Measurements from ENCODE around the gene MARS1. TPM values are rescaled to one million over a fixed set of nuclear protein-coding genes. Genes with fewer than 3 reads are reported as not detected.

The MARS1 gene
- total and polyA plus RNA-seq, 2 experiments from 2014 or later: 117 to 147 TPM

- peaks cover 44% of the 10 kb centered on the region for H3K27me3 ChIP-seq
Observed at GRCh38 chr12:57470970-57471656, 16.8 kb upstream of the MARS1 start.

DNA sequence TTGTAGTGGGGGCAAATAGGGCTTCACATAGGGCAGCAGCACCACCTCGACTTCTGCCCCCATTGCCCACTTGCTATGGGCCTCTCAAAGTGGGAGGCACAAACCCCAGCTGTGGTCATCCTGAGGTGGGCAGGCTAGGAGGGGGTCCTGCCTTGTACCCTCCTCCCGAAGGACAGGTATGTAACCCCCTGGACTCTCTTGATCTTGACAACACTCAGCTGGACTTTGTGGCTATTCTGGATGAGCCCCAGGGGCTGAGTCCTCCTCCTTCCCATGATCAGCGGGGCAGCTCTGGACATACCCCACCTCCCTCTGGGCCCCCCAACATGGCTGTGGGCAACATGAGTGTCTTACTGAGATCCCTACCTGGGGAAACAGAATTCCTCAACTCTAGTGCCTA is 16.2 kb upstream of the MARS1 start:
- Histone ChIP-seq H4K20me1 (ENCODE audit: insufficient read depth, poor library complexity, severe bottlenecking) (no peaks in the 10 kb centered on the region), H3K9me2 (replicated peaks; ENCODE audit: insufficient read depth) (no peaks in the 10 kb centered on the region), H3K4me1 (ENCODE audit: insufficient read depth) (peaks cover 17% of the 10 kb centered on the region), H2AFZ (no peak overlapping the region), H3K36me3 (replicated peaks; ENCODE audit: insufficient read depth, low read depth) (no peaks in the 10 kb centered on the region), H3K9me3 (ENCODE audit: low read depth) (no peaks in the 10 kb centered on the region), H3K4me3 (no peak overlapping the region), H3K4me2 (no peak overlapping the region), H3K27me3 (peaks cover 50% of the 10 kb centered on the region), H3K27ac (no peak overlapping the region), H3K79me2 (no peaks in the 10 kb centered on the region)
- TF ChIP-seq EZH2 (IDR thresholded peaks at IDR 0.05; ENCODE audit: borderline replicate concordance) (no peak), EZH2phosphoT487 (IDR thresholded peaks at IDR 0.05; ENCODE audit: low read depth, severe bottlenecking, unreplicated experiment) (no peak)
- TF ChIP-seq, protein P1, sequence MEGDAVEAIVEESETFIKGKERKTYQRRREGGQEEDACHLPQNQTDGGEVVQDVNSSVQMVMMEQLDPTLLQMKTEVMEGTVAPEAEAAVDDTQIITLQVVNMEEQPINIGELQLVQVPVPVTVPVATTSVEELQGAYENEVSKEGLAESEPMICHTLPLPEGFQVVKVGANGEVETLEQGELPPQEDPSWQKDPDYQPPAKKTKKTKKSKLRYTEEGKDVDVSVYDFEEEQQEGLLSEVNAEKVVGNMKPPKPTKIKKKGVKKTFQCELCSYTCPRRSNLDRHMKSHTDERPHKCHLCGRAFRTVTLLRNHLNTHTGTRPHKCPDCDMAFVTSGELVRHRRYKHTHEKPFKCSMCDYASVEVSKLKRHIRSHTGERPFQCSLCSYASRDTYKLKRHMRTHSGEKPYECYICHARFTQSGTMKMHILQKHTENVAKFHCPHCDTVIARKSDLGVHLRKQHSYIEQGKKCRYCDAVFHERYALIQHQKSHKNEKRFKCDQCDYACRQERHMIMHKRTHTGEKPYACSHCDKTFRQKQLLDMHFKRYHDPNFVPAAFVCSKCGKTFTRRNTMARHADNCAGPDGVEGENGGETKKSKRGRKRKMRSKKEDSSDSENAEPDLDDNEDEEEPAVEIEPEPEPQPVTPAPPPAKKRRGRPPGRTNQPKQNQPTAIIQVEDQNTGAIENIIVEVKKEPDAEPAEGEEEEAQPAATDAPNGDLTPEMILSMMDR (IDR thresholded peaks at IDR 0.05; ENCODE audit: poor library complexity): no peak
- DNase-seq (ENCODE audit: low spot score): no peak
- 89% methylated on average over 3 of the region's 3 CpGs for WGBS (ENCODE audit: low lambda C conversion rate, missing lambda C conversion rate)

More at GRCh38 chr12:57470970-57471656, 16.8 kb upstream of the MARS1 start:
- H3K27ac ChIP-seq: no peak overlapping the region
- no peaks in the 10 kb centered on the region for H3K9me3 ChIP-seq (ENCODE audit: low read depth)
- no peaks in the 10 kb centered on the region for H3K36me3 ChIP-seq (replicated peaks; ENCODE audit: insufficient read depth, low read depth)
- H2AFZ ChIP-seq: no peak overlapping the region
- no peaks in the 10 kb centered on the region for H4K20me1 ChIP-seq (ENCODE audit: insufficient read depth, poor library complexity, severe bottlenecking)
- no peak overlapping the region for H3K4me2 ChIP-seq
- TF ChIP-seq, protein P1 (IDR thresholded peaks at IDR 0.05; ENCODE audit: poor library complexity): no peak
- TF ChIP-seq EZH2phosphoT487 (IDR thresholded peaks at IDR 0.05; ENCODE audit: low read depth, severe bottlenecking, unreplicated experiment): no peak
- no peak for TF ChIP-seq EZH2 (IDR thresholded peaks at IDR 0.05; ENCODE audit: borderline replicate concordance)
- H3K4me3 ChIP-seq: no peak overlapping the region
- H3K4me1 ChIP-seq (ENCODE audit: insufficient read depth): peaks cover 15% of the 10 kb centered on the region
- WGBS (ENCODE audit: low lambda C conversion rate, missing lambda C conversion rate): 91% methylated on average over 3 of the region's 4 CpGs
- no peaks in the 10 kb centered on the region for H3K9me2 ChIP-seq (replicated peaks; ENCODE audit: insufficient read depth)
- H3K79me2 ChIP-seq: no peaks in the 10 kb centered on the region
- DNase-seq (ENCODE audit: low spot score): no peak

- H3K4me1 ChIP-seq (ENCODE audit: insufficient read depth): peaks cover 17% of the 10 kb centered on the region
- no peaks in the 10 kb centered on the region for H3K79me2 ChIP-seq
- H3K27ac ChIP-seq: no peak overlapping the region
- no peak for DNase-seq (ENCODE audit: low spot score)
- H4K20me1 ChIP-seq (ENCODE audit: insufficient read depth, poor library complexity, severe bottlenecking): no peaks in the 10 kb centered on the region
- TF ChIP-seq EZH2phosphoT487 (IDR thresholded peaks at IDR 0.05; ENCODE audit: low read depth, severe bottlenecking, unreplicated experiment): no peak
- H3K36me3 ChIP-seq (replicated peaks; ENCODE audit: insufficient read depth, low read depth): no peaks in the 10 kb centered on the region
- H3K4me3 ChIP-seq: no peak overlapping the region
- no peak overlapping the region for H3K4me2 ChIP-seq
- no peaks in the 10 kb centered on the region for H3K9me3 ChIP-seq (ENCODE audit: low read depth)
- WGBS (ENCODE audit: low lambda C conversion rate, missing lambda C conversion rate): 94% methylated on average over 3 of the region's 3 CpGs
- H3K9me2 ChIP-seq (replicated peaks; ENCODE audit: insufficient read depth): no peaks in the 10 kb centered on the region
- peaks cover 57% of the 10 kb centered on the region for H3K27me3 ChIP-seq
- H2AFZ ChIP-seq: no peak overlapping the region
Observed at GRCh38 chr12:57472391-57472790, 15.5 kb upstream of the MARS1 start.

- TF ChIP-seq EZH2 (IDR thresholded peaks at IDR 0.05; ENCODE audit: borderline replicate concordance) (no peak), EZH2phosphoT487 (IDR thresholded peaks at IDR 0.05; ENCODE audit: low read depth, severe bottlenecking, unreplicated experiment) (no peak)
- TF ChIP-seq, protein P1 (IDR thresholded peaks at IDR 0.05; ENCODE audit: poor library complexity): no peak
- no peak for DNase-seq (ENCODE audit: low spot score)
Observed at GRCh38 chr12:57473392-57473791, 14.5 kb upstream of the MARS1 start.

More at GRCh38 chr12:57473392-57473791, 14.5 kb upstream of the MARS1 start:
- no peak overlapping the region for H3K27ac ChIP-seq
- peaks cover 53% of the 10 kb centered on the region for H3K27me3 ChIP-seq
- no peak overlapping the region for H3K4me2 ChIP-seq
- no peaks in the 10 kb centered on the region for H4K20me1 ChIP-seq (ENCODE audit: insufficient read depth, poor library complexity, severe bottlenecking)
- H3K9me2 ChIP-seq (replicated peaks; ENCODE audit: insufficient read depth): no peaks in the 10 kb centered on the region
- H2AFZ ChIP-seq: no peak overlapping the region
- no peaks in the 10 kb centered on the region for H3K79me2 ChIP-seq
- no peaks in the 10 kb centered on the region for H3K36me3 ChIP-seq (replicated peaks; ENCODE audit: insufficient read depth, low read depth)
- H3K4me3 ChIP-seq: no peak overlapping the region
- 85% methylated on average over 3 of the region's 3 CpGs for WGBS (ENCODE audit: low lambda C conversion rate, missing lambda C conversion rate)
- H3K9me3 ChIP-seq (ENCODE audit: low read depth): no peaks in the 10 kb centered on the region
- H3K4me1 ChIP-seq (ENCODE audit: insufficient read depth): peaks cover 17% of the 10 kb centered on the region

Data from hepatocyte (in vitro differentiated cells).